Neutrophil (primary cell): ENCODE measurements around the gene BTRC.
"Not testable (repeated sequence)": the region's sequence is repeated elsewhere in the genome, so short reads cannot be mapped to it uniquely, and the experiment has no call there.

Source experiments
- H3K27ac ChIP-seq: fragments of 200-600 bp; sonication (generic); 2 replicates; pipeline ENCODE4 v1.5.1; 2016; ENCODE audit warnings: mild to moderate bottlenecking, moderate library complexity
- H3K27me3 ChIP-seq: fragments of 200-600 bp; sonication (generic); 2 replicates; pipeline ENCODE4 v1.6.0; 2016; ENCODE audit warnings: mild to moderate bottlenecking
- H3K36me3 ChIP-seq: fragments of 200-600 bp; sonication (generic); 2 replicates; pipeline ENCODE4 v1.5.1; 2017
- H3K4me1 ChIP-seq, 2 experiments: fragments of 200-600 bp in 1 of 2; sonication (generic) in 1 of 2; 1 replicate in 1 of 2; 2 replicates in 1 of 2; pipeline versions ENCODE4 v1.5.1 to v1.6.1; 2013 to 2016; ENCODE audit warnings: low read depth in 1 of 2, low read length in 1 of 2, mild to moderate bottlenecking in 1 of 2, moderate library complexity in 1 of 2; ENCODE audit not compliant: control insufficient read depth in 1 of 2, insufficient read depth in 1 of 2
- H3K4me3 ChIP-seq, 2 experiments: fragments of 200-600 bp in 1 of 2; sonication (generic) in 1 of 2; 1 replicate in 1 of 2; 2 replicates in 1 of 2; pipeline ENCODE4 v1.5.1; 2013 to 2016; ENCODE audit warnings: low read depth in 1 of 2, low read length in 1 of 2, mild to moderate bottlenecking in 1 of 2, moderate library complexity in 1 of 2
- H3K9me3 ChIP-seq: fragments of 200-600 bp; sonication (generic); 2 replicates; pipeline ENCODE4 v1.5.1; 2016
- TF ChIP-seq, protein P1 (sequence below): fragments of 200-600 bp; sonication (generic); IDR thresholded peaks from 2 replicates; pipeline ENCODE4 v1.5.1; 2016; ENCODE audit warnings: antibody characterized with exemption

Gene BTRC

DNA sequence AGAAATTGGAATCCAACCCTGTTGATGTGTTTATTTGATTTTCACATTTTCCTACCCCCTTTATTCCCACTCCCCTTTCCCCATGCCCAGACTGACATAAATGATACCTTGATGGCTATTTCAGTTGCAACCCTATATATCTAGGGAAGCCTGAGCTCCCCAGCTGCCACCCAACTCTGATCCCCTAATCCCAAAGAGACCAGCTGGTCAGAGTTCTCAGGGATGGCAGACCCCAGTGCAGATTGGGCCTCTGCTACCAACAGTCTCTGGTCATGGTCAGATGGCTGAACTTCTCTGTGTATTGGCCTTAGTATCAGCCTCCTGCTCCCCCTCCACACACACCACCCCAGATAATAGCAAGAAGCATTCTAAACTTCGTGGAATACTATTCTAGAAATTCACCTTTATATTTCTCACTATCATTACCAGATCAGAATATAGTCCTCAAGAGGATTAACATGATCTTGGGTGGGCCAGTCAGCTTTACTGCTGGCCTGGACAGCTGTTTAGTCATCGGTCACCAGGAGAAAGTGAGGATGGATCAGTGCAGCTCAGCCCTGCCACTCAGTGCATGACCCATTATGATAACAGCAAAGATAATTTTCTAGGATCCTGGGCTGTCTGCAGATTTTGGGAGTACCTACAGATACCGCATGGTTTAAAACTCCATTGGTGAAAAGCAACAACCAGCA lies 24.5 kb upstream of the BTRC start:
- H3K27me3 ChIP-seq, result peaks cover 90% of the 10 kb centered on the region
- no peak overlapping the region for H3K27ac ChIP-seq
- no peaks in the 10 kb centered on the region for H3K9me3 ChIP-seq
- TF ChIP-seq, protein P1, sequence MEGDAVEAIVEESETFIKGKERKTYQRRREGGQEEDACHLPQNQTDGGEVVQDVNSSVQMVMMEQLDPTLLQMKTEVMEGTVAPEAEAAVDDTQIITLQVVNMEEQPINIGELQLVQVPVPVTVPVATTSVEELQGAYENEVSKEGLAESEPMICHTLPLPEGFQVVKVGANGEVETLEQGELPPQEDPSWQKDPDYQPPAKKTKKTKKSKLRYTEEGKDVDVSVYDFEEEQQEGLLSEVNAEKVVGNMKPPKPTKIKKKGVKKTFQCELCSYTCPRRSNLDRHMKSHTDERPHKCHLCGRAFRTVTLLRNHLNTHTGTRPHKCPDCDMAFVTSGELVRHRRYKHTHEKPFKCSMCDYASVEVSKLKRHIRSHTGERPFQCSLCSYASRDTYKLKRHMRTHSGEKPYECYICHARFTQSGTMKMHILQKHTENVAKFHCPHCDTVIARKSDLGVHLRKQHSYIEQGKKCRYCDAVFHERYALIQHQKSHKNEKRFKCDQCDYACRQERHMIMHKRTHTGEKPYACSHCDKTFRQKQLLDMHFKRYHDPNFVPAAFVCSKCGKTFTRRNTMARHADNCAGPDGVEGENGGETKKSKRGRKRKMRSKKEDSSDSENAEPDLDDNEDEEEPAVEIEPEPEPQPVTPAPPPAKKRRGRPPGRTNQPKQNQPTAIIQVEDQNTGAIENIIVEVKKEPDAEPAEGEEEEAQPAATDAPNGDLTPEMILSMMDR, result no peak
- H3K4me3 ChIP-seq, result no peak overlapping the region
- no peaks in the 10 kb centered on the region for H3K36me3 ChIP-seq
- no peaks in the 10 kb centered on the region for H3K4me1 ChIP-seq

DNA sequence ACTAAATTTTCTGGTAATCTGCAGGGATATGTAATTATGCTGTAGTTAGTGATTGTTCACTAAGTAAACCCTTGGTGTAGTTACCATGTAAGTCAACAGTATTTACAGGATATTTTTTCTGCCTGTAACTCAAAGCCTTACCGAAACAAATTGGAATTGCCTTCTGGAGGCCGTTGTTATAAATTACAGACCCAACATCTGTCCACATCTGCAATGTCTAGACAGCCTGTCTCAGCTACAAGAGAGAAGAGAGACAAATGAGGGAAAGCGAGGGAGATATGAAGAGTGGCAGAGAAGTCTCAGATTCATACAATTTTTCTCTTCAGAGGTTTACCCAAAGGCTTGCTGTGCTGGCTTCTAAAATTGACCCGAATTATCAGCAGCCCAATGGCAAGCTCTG lies 23.7 kb upstream of the BTRC start:
- no peaks in the 10 kb centered on the region for H3K36me3 ChIP-seq
- H3K27me3 ChIP-seq, result peaks cover 91% of the 10 kb centered on the region
- no peaks in the 10 kb centered on the region for H3K9me3 ChIP-seq
- no peaks in the 10 kb centered on the region for H3K4me1 ChIP-seq
- no peak overlapping the region for H3K4me3 ChIP-seq
- TF ChIP-seq, protein P1, result no peak
- H3K27ac ChIP-seq, result no peak overlapping the region

DNA sequence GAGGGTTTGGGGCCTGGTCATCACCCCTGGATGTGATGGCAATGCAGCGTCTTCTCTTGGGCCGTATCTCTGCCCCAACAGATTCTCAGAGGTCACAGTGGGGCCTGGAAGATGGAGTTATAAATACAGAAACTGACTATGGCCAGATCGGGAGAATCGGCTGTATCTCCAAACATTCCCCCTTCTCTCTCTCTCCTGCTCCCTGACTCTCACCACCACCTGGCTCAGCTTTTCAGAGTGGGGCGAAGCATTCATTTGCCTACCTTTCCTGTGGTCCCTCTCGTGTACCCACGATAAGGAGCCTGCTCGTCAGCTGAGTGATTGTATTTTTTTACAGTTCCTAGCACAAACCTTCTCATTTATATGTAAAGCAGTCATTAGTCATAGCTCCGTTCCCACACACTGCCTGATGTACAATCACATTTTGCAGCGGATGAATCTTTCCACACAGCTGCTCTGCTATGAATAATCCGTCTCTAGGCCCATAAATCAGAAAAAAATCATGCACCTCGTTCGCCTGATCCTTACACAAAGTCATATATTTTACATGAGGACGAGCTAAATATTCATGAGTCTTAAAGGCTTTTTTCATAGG lies 23.2 kb upstream of the BTRC start:
- peaks cover 90% of the 10 kb centered on the region for H3K27me3 ChIP-seq
- H3K27ac ChIP-seq, result no peak overlapping the region
- no peaks in the 10 kb centered on the region for H3K9me3 ChIP-seq
- no peaks in the 10 kb centered on the region for H3K36me3 ChIP-seq
- H3K4me3 ChIP-seq, result no peak overlapping the region
- TF ChIP-seq, protein P1, result no peak
- H3K4me1 ChIP-seq, result no peaks in the 10 kb centered on the region

DNA sequence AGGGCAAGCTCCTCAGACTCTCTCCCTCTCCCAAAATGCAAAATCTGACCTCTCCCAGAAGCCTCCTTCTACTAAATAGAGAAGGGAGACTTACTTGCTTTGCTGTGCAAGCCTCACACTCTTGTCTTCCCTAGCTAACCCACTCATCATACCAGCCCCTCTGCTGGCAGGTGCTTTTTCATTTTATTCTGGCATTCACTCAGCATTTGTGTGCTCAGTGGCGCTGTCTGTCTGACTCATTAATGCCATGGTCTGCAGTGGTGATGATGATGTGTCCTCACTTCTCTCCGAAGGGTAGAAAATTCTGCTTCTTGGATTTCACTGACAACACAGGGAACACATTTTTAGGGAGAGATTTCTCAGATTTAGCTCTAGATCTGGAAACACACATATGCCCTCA lies 22.0 kb upstream of the BTRC start:
- Histone ChIP-seq H3K27me3 (peaks cover 88% of the 10 kb centered on the region), H3K4me3 (no peak overlapping the region), H3K36me3 (no peaks in the 10 kb centered on the region), H3K27ac (no peak overlapping the region), H3K9me3 (no peaks in the 10 kb centered on the region), H3K4me1 (no peaks in the 10 kb centered on the region)
- TF ChIP-seq, protein P1, result no peak

DNA sequence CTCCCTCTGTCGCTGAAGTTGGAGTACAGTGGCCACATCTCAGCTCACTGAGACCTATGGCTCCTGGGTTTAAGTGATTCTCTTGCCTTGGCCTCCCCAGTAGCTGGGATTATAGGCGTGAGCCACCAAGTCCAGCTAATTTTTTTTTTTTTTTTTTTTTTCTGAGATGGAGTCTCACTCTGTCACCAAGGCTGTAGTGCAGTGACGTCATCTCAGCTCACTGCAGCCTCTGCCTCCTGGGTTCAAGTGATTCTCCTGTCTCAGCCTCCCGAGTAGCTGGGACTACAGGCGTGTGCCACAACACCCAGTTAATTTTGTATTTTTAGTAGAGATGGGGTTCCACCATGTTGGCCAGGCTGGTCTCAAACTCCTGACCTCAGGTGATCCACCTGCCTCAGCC lies 19.7 kb upstream of the BTRC start:
- not testable (repeated sequence) for H3K27ac ChIP-seq

DNA sequence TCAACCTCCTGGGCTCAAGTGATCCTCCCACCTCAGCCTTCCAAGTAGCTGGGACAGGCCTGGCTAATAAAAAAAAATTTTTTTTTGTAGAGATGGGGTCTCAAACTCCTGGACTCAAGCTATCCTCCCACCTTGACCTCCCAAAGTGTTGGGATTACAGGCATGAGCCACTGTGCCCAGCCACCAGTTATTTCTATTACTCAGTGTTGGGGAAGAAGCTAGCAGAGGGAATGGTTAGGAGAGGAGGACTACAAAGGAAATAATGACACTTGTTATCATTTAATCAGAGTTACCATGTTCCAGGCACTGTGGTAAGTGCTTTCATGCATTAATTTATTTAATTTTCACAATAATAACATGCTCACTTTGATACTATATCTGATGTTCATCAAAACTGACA lies 17.6 kb upstream of the BTRC start:
- H3K4me1 ChIP-seq, result no peaks in the 10 kb centered on the region
- peaks cover 66% of the 10 kb centered on the region for H3K27me3 ChIP-seq
- H3K27ac ChIP-seq, result no peak overlapping the region
- TF ChIP-seq, protein P1, result no peak
- no peaks in the 10 kb centered on the region for H3K36me3 ChIP-seq
- no peaks in the 10 kb centered on the region for H3K9me3 ChIP-seq
- no peak overlapping the region for H3K4me3 ChIP-seq

More for the DNA sequence above, 19.7 kb upstream of the BTRC start:
- not testable (repeated sequence) for H3K4me3 ChIP-seq, H3K4me1 ChIP-seq, H3K36me3 ChIP-seq, H3K9me3 ChIP-seq
- peaks cover 74% of the 10 kb centered on the region for H3K27me3 ChIP-seq
